ENCODE results near the gene FGD3.

DNA sequence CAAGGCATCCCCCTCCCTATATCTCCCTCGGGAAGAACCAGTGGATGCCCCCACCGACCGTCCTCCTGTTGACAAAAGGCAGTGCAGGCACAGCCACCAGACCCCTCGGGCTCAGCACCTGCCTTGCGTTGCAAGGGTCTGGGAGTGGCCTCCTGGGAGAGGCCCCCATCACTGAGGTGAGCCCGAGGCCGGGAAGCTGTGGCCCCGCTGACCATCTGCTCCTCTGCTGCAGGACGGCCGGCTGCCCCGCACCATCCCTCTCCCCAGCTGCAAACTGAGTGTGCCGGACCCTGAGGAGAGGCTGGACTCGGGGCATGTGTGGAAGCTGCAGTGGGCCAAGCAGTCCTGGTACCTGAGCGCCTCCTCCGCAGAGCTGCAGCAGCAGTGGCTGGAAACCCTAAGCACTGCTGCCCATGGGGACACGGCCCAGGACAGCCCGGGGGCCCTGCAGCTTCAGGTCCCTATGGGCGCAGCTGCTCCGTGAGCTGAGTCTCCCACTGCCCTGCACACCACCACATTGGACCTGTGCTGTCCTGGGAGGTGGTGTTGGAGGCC, 87.9 kb downstream of the FGD3 start:
- TF ChIP-seq, protein P1, sequence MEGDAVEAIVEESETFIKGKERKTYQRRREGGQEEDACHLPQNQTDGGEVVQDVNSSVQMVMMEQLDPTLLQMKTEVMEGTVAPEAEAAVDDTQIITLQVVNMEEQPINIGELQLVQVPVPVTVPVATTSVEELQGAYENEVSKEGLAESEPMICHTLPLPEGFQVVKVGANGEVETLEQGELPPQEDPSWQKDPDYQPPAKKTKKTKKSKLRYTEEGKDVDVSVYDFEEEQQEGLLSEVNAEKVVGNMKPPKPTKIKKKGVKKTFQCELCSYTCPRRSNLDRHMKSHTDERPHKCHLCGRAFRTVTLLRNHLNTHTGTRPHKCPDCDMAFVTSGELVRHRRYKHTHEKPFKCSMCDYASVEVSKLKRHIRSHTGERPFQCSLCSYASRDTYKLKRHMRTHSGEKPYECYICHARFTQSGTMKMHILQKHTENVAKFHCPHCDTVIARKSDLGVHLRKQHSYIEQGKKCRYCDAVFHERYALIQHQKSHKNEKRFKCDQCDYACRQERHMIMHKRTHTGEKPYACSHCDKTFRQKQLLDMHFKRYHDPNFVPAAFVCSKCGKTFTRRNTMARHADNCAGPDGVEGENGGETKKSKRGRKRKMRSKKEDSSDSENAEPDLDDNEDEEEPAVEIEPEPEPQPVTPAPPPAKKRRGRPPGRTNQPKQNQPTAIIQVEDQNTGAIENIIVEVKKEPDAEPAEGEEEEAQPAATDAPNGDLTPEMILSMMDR (IDR thresholded peaks at IDR 0.05): no peak
- TF ChIP-seq ZFX (IDR thresholded peaks at IDR 0.05; ENCODE audit: borderline replicate concordance): no peak
